HG02938 (cell line): ENCODE results near the gene SLIRP.
"Not testable (repeated sequence)": the region's sequence is repeated elsewhere in the genome, so short reads cannot be mapped to it uniquely, and the experiment has no call there.

ENCODE experiments used
- ATAC-seq: cut with Tn5 transposase; IDR thresholded peaks from one replicate; pipeline ENCODE4 v1.9.1; 2021; ENCODE audit warnings: mild to moderate bottlenecking, moderate library complexity; ENCODE audit not compliant: unreplicated experiment

Gene SLIRP

GRCh38 chr14:77738559-77739250 is 30.8 kb downstream of the SLIRP start:
- ATAC-seq = no peak

GRCh38 chr14:77741438-77741837 is 33.5 kb downstream of the SLIRP start:
- no peak for ATAC-seq

GRCh38 chr14:77746064-77746702 is 38.3 kb downstream of the SLIRP start:
- ATAC-seq = no peak

GRCh38 chr14:77747425-77747824 is 39.5 kb downstream of the SLIRP start:
- ATAC-seq = not testable (repeated sequence)

- ATAC-seq = no peak
Observed at GRCh38 chr14:77752266-77752665, 44.4 kb downstream of the SLIRP start.

GRCh38 chr14:77752799-77753516 is 45.1 kb downstream of the SLIRP start:
- no peak for ATAC-seq

- peak; percentile 89 for ATAC-seq
Observed at GRCh38 chr14:77760381-77761204, 52.7 kb downstream of the SLIRP start, which contains the start of gene SNW1. SNW1 (minus strand) TSS chr14:77761156; CDS start chr14:77761127, 29 bp downstream.

- ATAC-seq = peak; percentile 20
Observed at GRCh38 chr14:77761205-77761931, 53.5 kb downstream of the SLIRP start.

GRCh38 chr14:77763316-77763715 is 55.4 kb downstream of the SLIRP start:
- ATAC-seq = no peak

GRCh38 chr14:77763978-77764377 is 56.1 kb downstream of the SLIRP start:
- no peak for ATAC-seq
